ENCODE data around the gene ALDH3B1. TPM values are rescaled to one million over a fixed set of nuclear protein-coding genes. Genes with fewer than 3 reads are reported as not detected.

Gene ALDH3B1
- polyA plus RNA-seq, 3 donors = 79.8 to 89.1 (median 86.7) TPM

- Histone ChIP-seq H3K9ac (ENCODE audit: insufficient read depth, low read length, poor library complexity, severe bottlenecking) (no peak overlapping the region), H2AFZ (ENCODE audit: insufficient read depth, low read depth, low read length, poor library complexity, severe bottlenecking) (no peak overlapping the region), H3K27me3 (ENCODE audit: control insufficient read depth in 2 of 2, insufficient read depth in 2 of 2, low read length in 2 of 2) (no peaks in the 10 kb centered on the region), H3K4me2 (replicated peaks; ENCODE audit: extremely low read depth, low read length, poor library complexity, severe bottlenecking) (no peak overlapping the region), H3K4me1 (ENCODE audit: control insufficient read depth in 1 of 2, insufficient read depth in 2 of 2, low read length in 2 of 2) (no peaks in the 10 kb centered on the region), H3K9me3 (replicated peaks in 1 of 2; ENCODE audit: control insufficient read depth in 1 of 2, insufficient read depth in 1 of 2, low read length in 2 of 2) (no peaks in the 10 kb centered on the region), H3K79me2 (ENCODE audit: insufficient read depth, low read length) (no peaks in the 10 kb centered on the region), H4K20me1 (ENCODE audit: insufficient read depth, low read length) (no peaks in the 10 kb centered on the region), H3K4me3 (replicated peaks in 1 of 3; ENCODE audit: low read depth in 2 of 3, low read length in 3 of 3) (no peak overlapping the region), H3K36me3 (replicated peaks in 1 of 2; ENCODE audit: control insufficient read depth in 1 of 2, insufficient read depth in 2 of 2, low read length in 2 of 2) (peaks cover 24 to 70% of the 10 kb centered on the region in 2 donors), H3K27ac (ENCODE audit: low read depth in 1 of 2, low read length in 2 of 2) (no peak overlapping the region)
- Mint-ChIP-seq H3K36me3 (peaks cover 48 to 74% of the 10 kb centered on the region in 2 donors), H3K4me3 (no peak overlapping the region), H3K4me1 (no peaks in the 10 kb centered on the region), H3K9me3 (no peaks in the 10 kb centered on the region), H3K27ac (no peak overlapping the region), H3K27me3 (ENCODE audit: low read depth in 3 of 3) (no peaks in the 10 kb centered on the region)
- TF ChIP-seq CTCF (IDR thresholded peaks at IDR 0.05) = no peak
- intact Hi-C loops (cut with micrococcal nuclease) = no loop called here
- DNase-seq = no peak
- WGBS (ENCODE audit: insufficient coverage) = 83% methylated on average over 4 of the region's 8 CpGs
These were observed 67.8 kb downstream of the ALDH3B1 start for GRCh38 chr11:68077617-68078582.

Small RNAs within 50 kb of the gene (small RNA-seq; reads per million reads assigned to genes)
- not detected for gene MIR6753 (ENCODE audit: insufficient read length, low read depth)

Other genes starting within 250 kb of the ALDH3B1 start
- 100 to 1,000 TPM; 185 to 301 (median 220) TPM for gene UNC93B1, start 6.2 kb upstream of the ALDH3B1 start, polyA plus RNA-seq
- gene NDUFS8, start 20.4 kb downstream of the ALDH3B1 start, polyA plus RNA-seq = 100 to 1,000 TPM in 2 of 3 donors, 10 to 100 TPM in 1; 62.9 to 141 (median 114) TPM
- 1,000 to 10,000 TPM in 1 of 3 donors, 100 to 1,000 TPM in 2; 197 to 1,286 (median 225) TPM for gene TCIRG1, start 28.7 kb downstream of the ALDH3B1 start, polyA plus RNA-seq
- gene CHKA, start 111.1 kb downstream of the ALDH3B1 start, polyA plus RNA-seq = 10 to 100 TPM in 1 of 3 donors, 1 to 10 TPM in 2; 2.8 to 20.9 (median 5.7) TPM
- 10 to 100 TPM; 12.2 to 22.0 (median 19.5) TPM for gene KMT5B, start 203.0 kb downstream of the ALDH3B1 start, polyA plus RNA-seq

Data from CD14-positive monocyte (primary cell).